ENCODE data around the gene EIF3B. TPM values are rescaled to one million over a fixed set of nuclear protein-coding genes. Genes with fewer than 3 reads are reported as not detected.

The EIF3B gene
- total and polyA plus RNA-seq, 7 donors, result 37.9 to 125 (median 96.9) TPM

DNA sequence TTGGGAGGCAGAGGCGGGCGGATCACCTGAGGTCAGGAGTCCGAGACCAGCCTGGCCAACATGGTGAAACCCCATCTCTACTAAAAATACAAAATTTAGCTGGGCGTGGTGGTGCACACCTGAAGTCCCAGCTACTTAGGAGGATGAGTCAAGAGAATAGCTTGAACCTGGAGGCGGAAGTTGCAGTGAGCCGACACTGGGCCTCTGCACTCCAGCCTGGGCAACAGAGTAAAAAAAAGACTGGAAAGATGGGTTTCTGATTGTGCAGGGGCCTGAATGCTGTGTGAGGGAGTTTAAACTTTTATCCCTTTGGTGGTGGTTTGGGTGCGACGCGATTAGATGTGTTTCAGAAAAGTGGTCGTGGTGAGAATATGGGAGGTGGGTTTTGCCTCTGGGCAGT, 50.6 kb downstream of the EIF3B start:
- Histone ChIP-seq H3K36me3 (no peaks in the 10 kb centered on the region), H3K27ac (peak overlapping the region in 1 of 4 donors; percentile 12), H3K4me1 (peaks cover 0 to 36% (median 31%) of the 10 kb centered on the region in 4 donors), H3K9me3 (no peaks in the 10 kb centered on the region), H3K27me3 (no peaks in the 10 kb centered on the region), H3K4me3 (no peak overlapping the region)
- TF ChIP-seq EP300 (IDR thresholded peaks at IDR 0.05) (no peak), POLR2AphosphoS5 (IDR thresholded peaks at IDR 0.05) (no peak), CTCF (IDR thresholded peaks at IDR 0.05) (no peak), POLR2A (IDR thresholded peaks at IDR 0.05) (no peak)
- DNase-seq, result no peak
- 78 to 92% methylated on average over 10 of the region's 10 CpGs for whole genome bisulfite sequencing, 2 donors
- intact Hi-C loops (cut with DNase I), result no loop called here

GRCh38 chr7:2405601-2406345, 51.1 kb downstream of the EIF3B start:
- no peaks in the 10 kb centered on the region for H3K36me3 ChIP-seq
- WGBS, 2 donors, result 55 to 83% methylated on average over 21 of the region's 21 CpGs
- intact Hi-C loops (cut with DNase I), result no loop called here
- H3K4me1 ChIP-seq, result peaks cover 0 to 37% (median 30%) of the 10 kb centered on the region in 4 donors
- H3K9me3 ChIP-seq, result no peaks in the 10 kb centered on the region
- TF ChIP-seq CTCF (IDR thresholded peaks at IDR 0.05) (no peak), EP300 (IDR thresholded peaks at IDR 0.05) (no peak), POLR2A (IDR thresholded peaks at IDR 0.05) (no peak), POLR2AphosphoS5 (IDR thresholded peaks at IDR 0.05) (no peak)
- H3K4me3 ChIP-seq, result no peak overlapping the region
- no peaks in the 10 kb centered on the region for H3K27me3 ChIP-seq
- peak overlapping the region in 1 of 4 donors; percentile 12 for H3K27ac ChIP-seq
- no peak for DNase-seq

DNA sequence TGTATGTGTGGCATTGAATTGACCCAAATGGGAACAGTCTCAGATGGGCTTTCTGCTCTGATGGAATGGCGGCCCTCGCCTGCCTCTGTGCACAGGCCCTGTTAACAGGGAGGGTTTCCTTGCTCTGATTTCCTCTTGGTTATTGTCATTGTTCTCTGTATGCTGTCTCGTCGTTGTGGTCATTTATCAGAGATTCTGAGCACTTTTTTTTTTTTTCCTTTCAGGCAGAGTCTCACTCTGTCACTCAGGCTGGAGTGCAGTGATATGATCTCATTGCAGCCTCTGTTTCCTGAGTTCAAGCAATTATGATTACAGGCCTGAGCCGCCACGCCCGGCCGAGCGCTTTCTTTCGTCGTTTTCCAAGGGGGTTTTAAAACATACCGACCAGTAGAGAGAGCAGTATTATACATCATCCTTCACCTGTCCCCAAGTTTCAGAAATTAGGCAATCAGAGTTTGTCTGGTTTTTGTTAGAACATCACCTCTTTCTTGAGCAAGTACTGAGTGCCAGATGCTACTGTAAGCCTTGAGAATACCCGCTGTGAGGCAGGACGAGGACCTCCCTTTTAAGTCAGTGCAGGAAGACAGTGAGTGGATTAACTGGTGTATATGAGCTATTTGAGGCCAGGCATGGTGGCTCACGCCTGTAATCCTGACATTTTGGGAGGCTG, 55.3 kb downstream of the EIF3B start:
- intact Hi-C loops (cut with DNase I), result no loop called here
- Histone ChIP-seq H3K27ac (peak overlapping the region; percentile 17 to 61 (median 48)), H3K27me3 (no peaks in the 10 kb centered on the region), H3K4me1 (peaks cover 0 to 50% (median 39%) of the 10 kb centered on the region in 4 donors), H3K9me3 (no peaks in the 10 kb centered on the region), H3K36me3 (no peaks in the 10 kb centered on the region), H3K4me3 (no peak overlapping the region)
- DNase-seq, result no peak
- TF ChIP-seq POLR2AphosphoS5 (IDR thresholded peaks at IDR 0.05) (no peak), EP300 (IDR thresholded peaks at IDR 0.05) (no peak), POLR2A (IDR thresholded peaks at IDR 0.05) (no peak), CTCF (IDR thresholded peaks at IDR 0.05) (no peak)
- WGBS, 2 donors, result 58 to 64% methylated on average over 15 of the region's 15 CpGs

DNA sequence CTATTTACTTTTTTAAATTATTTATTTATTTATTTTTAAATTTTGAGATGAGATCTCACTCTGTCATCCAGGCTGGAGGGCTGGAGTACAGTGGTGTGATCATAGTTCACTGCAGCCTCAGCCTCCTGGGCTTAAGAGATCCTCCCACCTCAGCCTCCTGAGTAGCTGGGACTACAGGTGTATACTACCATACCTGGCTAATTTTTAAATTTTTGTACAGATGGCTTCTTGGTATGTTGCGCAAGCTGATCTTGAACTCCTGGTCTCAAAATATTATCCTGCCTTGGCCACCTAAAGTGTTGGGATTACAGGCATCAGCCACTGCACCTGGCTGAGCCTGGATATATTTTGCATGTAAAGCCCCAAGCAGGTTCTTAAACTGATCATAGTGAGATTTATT, 56.4 kb downstream of the EIF3B start:
- H3K4me1 ChIP-seq, result peaks cover 0 to 38% (median 28%) of the 10 kb centered on the region in 4 donors
- TF ChIP-seq POLR2AphosphoS5 (IDR thresholded peaks at IDR 0.05) (no peak), CTCF (IDR thresholded peaks at IDR 0.05) (no peak), POLR2A (IDR thresholded peaks at IDR 0.05) (no peak), EP300 (IDR thresholded peaks at IDR 0.05) (no peak)
- H3K27ac ChIP-seq, result peak overlapping the region in 2 of 4 donors; percentile 56 to 61
- H3K27me3 ChIP-seq, result no peaks in the 10 kb centered on the region
- no peak overlapping the region for H3K4me3 ChIP-seq
- no peaks in the 10 kb centered on the region for H3K36me3 ChIP-seq
- 96 to 100% methylated on average over 1 of the region's 1 CpG for WGBS, 2 donors
- no peaks in the 10 kb centered on the region for H3K9me3 ChIP-seq
- intact Hi-C loops (cut with DNase I), result no loop called here
- no peak for DNase-seq
